Ovary (tissue), 9 donors: Measurements from ENCODE around the gene EIF3L. TPM values are rescaled to one million over a fixed set of nuclear protein-coding genes. Genes with fewer than 3 reads are reported as not detected.

Source experiments
- DNase-seq, 5 donors: peaks; one replicate each; pipeline ENCODE4 v3.0.0-alpha.2; 2019 to 2020
- H3K27ac ChIP-seq, 2 donors: fragments of 200-600 bp; one replicate each; pipeline versions ENCODE4 v1.5.1 to v1.8.0; 2019 to 2022
- H3K27me3 ChIP-seq: fragments of 200-600 bp; one replicate; pipeline ENCODE4 v1.8.0; 2022
- H3K36me3 ChIP-seq: fragments of 200-600 bp; sonication (generic); one replicate; pipeline ENCODE4 v1.5.1; 2019
- H3K4me1 ChIP-seq: one replicate; pipeline ENCODE4 v1.8.1; 2013; ENCODE audit warnings: mild to moderate bottlenecking, moderate library complexity; ENCODE audit not compliant: insufficient read depth
- H3K4me3 ChIP-seq: fragments of 200-600 bp; sonication (generic); one replicate; pipeline ENCODE4 v1.5.1; 2017
- H3K9me3 ChIP-seq, 2 donors: fragments of 200-600 bp in 1 of 2; sonication (generic) in 1 of 2; one replicate each; pipeline versions ENCODE4 v1.5.1 to v1.8.1; 2013 to 2019; ENCODE audit warnings: mild to moderate bottlenecking in 1 of 2, moderate library complexity in 1 of 2
- EP300 ChIP-seq: sonication (generic); formaldehyde crosslinking; IDR thresholded peaks from one replicate; pipeline ENCODE4 v1.6.1; 2017; ENCODE audit warnings: antibody characterized with exemption
- POLR2A ChIP-seq: fragments of 450-650 bp; IDR thresholded peaks from one replicate; pipeline ENCODE4 v1.6.1; 2017; ENCODE audit warnings: antibody characterized with exemption, mild to moderate bottlenecking, moderate library complexity
- WGBS, 3 donors: extraction: QIAGEN DNeasy Blood & Tissue Kit in 1 of 3; methylation state at CpG; one replicate each; pipeline versions ENCODE4 v1.1.5 to v1.1.7; 2013 to 2017; 5-methylcytosine and 5-hydroxymethylcytosine counted together
- intact Hi-C, 4 donors: fragments of 100-400 bp; cut with DNase I; formaldehyde crosslinking; loops; one replicate each; pipeline versions ENCODE4 v1.11.0 to v1.15.1; 2022 to 2023
- polyA plus RNA-seq, 2 donors: library from polyadenylated mRNA; stranded (reverse); fragments of 200-250 nt in 1 of 2; fragments of 350-450 nt in 1 of 2; fragmentation: Illumina TruSeq in 1 of 2; extraction: RNeasy Lipid Tissue Mini Kit (QIAGEN cat#74804) in 1 of 2; gene quantifications; one replicate each; pipeline ENCODE4 v1.2.3, GENCODE V29; 2013 to 2014
- total RNA-seq, 7 donors: library from RNA; depleted of rRNA in 2 of 7; stranded (reverse); fragments of >200 nt in 2 of 7; fragmentation: NEBNext Ultra II Directional in 3 of 7; extraction: Animal tissue kit (Norgen Biotek cat#: 25700) in 3 of 7; gene quantifications; one replicate each; pipeline versions ENCODE4 v1.1.0 to v1.2.4, GENCODE V29; 2016 to 2023
- TF ChIP-seq, protein P1 (sequence below), 3 donors: fragments of 450-650 bp in 2 of 3; fragments of 200-600 bp in 1 of 3; IDR thresholded peaks; one replicate each; pipeline versions ENCODE4 v1.5.1 to v1.8.0; 2016 to 2022; ENCODE audit warnings: antibody characterized with exemption in 3 of 3, mild to moderate bottlenecking in 1 of 3
- donor health status: DM: no; HTN: no; CAD: no; lungs with moderate emphysema.
- donor health status: DM: no; HTN: no; CAD: no.
- donor health status: Bipolar disorder and iron deficiency.
- donor health status: DM: yes; HTN: yes; CAD: no.
- donor health status: DM: no; HTN: no; CAD: no.
- donor health status: DM: yes; HTN: yes; CAD: no.

The EIF3L gene
- total and polyA plus RNA-seq, 9 donors: 534 to 1,344 (median 896) TPM

GRCh38 chr22:37832022-37832857, 17.0 kb upstream of the EIF3L start:
- Histone ChIP-seq H3K4me1 (no peaks in the 10 kb centered on the region), H3K4me3 (no peak overlapping the region), H3K36me3 (no peaks in the 10 kb centered on the region), H3K9me3 (no peaks in the 10 kb centered on the region), H3K27ac (no peak overlapping the region), H3K27me3 (no peaks in the 10 kb centered on the region)
- TF ChIP-seq, protein P1, sequence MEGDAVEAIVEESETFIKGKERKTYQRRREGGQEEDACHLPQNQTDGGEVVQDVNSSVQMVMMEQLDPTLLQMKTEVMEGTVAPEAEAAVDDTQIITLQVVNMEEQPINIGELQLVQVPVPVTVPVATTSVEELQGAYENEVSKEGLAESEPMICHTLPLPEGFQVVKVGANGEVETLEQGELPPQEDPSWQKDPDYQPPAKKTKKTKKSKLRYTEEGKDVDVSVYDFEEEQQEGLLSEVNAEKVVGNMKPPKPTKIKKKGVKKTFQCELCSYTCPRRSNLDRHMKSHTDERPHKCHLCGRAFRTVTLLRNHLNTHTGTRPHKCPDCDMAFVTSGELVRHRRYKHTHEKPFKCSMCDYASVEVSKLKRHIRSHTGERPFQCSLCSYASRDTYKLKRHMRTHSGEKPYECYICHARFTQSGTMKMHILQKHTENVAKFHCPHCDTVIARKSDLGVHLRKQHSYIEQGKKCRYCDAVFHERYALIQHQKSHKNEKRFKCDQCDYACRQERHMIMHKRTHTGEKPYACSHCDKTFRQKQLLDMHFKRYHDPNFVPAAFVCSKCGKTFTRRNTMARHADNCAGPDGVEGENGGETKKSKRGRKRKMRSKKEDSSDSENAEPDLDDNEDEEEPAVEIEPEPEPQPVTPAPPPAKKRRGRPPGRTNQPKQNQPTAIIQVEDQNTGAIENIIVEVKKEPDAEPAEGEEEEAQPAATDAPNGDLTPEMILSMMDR (IDR thresholded peaks at IDR 0.05): no peak
- TF ChIP-seq POLR2A: no peak
- TF ChIP-seq EP300: no peak
- intact Hi-C loops: no loop called here
- no peak for DNase-seq
- 89 to 92% (median 90%) methylated on average over 14 to 16 of the region's 16 CpGs for WGBS, 3 donors

- Histone ChIP-seq H3K4me3 (no peak overlapping the region), H3K27ac (peak overlapping the region in 1 of 2 donors; percentile 40), H3K9me3 (no peaks in the 10 kb centered on the region), H3K36me3 (no peaks in the 10 kb centered on the region), H3K27me3 (no peaks in the 10 kb centered on the region), H3K4me1 (peaks cover 6% of the 10 kb centered on the region)
- DNase-seq: peak in 3 of 5 donors; percentile 48 to 59 (median 53)
- intact Hi-C loops: loop anchor here in 1 of 4 donors (10.0 kb wide), 1 partner anchor 363 kb away; the partner anchor contains the start of gene MAFF
- 17 to 45% (median 27%) methylated on average over 10 of the region's 10 CpGs for WGBS, 3 donors
- TF ChIP-seq, protein P1 (IDR thresholded peaks at IDR 0.05): no peak
- TF ChIP-seq POLR2A (no peak), EP300 (no peak)
Observed at GRCh38 chr22:37842015-37842793, 7.0 kb upstream of the EIF3L start.

- WGBS, 3 donors: 0 to 1% (median 0%) methylated on average over 27 to 46 of the region's 46 CpGs
- Histone ChIP-seq H3K27ac (peak overlapping the region; percentile 25 to 87), H3K36me3 (no peaks in the 10 kb centered on the region), H3K9me3 (no peaks in the 10 kb centered on the region), H3K27me3 (no peaks in the 10 kb centered on the region), H3K4me3 (peak overlapping the region; percentile 80), H3K4me1 (peaks cover 6% of the 10 kb centered on the region)
- intact Hi-C loops: loop anchor here in 1 of 4 donors (10.0 kb wide), 1 partner anchor 361 kb away; the partner anchor contains the start of gene MAFF
- peak; percentile 53 to 77 (median 67) for DNase-seq
- TF ChIP-seq, protein P1 (IDR thresholded peaks at IDR 0.05): no peak
- TF ChIP-seq POLR2A (no peak), EP300 (no peak)
Observed at GRCh38 chr22:37843741-37844089, 5.5 kb upstream of the EIF3L start.

DNA sequence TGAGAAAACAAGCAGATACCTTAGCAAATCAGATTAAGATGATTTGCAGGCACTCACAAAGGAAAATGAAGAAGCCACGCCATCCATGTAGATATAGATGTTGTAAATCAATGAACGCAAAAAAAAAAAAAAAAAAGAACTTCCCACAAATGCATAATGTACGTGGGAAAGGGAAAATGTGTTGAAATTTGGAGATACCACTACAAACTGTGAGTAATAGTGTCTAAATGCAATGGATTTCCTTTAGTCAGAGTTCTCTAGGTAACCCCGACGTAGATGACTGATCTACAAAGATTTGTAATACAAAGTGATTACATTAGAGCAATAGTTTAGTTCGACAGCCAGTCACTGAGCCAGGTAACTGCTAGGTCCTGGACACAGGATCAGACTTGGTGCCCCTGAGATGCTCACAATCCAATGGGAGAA, 4.3 kb upstream of the EIF3L start:
- no peaks in the 10 kb centered on the region for H3K27me3 ChIP-seq
- no peak for DNase-seq
- H3K9me3 ChIP-seq: no peaks in the 10 kb centered on the region
- peak overlapping the region; percentile 80 for H3K4me3 ChIP-seq
- peaks cover 7% of the 10 kb centered on the region for H3K4me1 ChIP-seq
- TF ChIP-seq, protein P1 (IDR thresholded peaks at IDR 0.05): no peak
- TF ChIP-seq POLR2A: no peak
- no peak for TF ChIP-seq EP300
- intact Hi-C loops: loop anchor here in 1 of 4 donors (10.0 kb wide), 1 partner anchor 360 kb away; the partner anchor contains the start of gene MAFF
- WGBS, 3 donors: 83 to 89% (median 87%) methylated on average over 6 of the region's 6 CpGs
- no peaks in the 10 kb centered on the region for H3K36me3 ChIP-seq
- H3K27ac ChIP-seq: peak overlapping the region in 1 of 2 donors; percentile 87
